ENCODE measurements around the gene FAM120B. TPM values are rescaled to one million over a fixed set of nuclear protein-coding genes. Genes with fewer than 3 reads are reported as not detected.

Gene FAM120B
- total RNA-seq, 1 experiment from 2014 or later: 15.2 TPM

DNA sequence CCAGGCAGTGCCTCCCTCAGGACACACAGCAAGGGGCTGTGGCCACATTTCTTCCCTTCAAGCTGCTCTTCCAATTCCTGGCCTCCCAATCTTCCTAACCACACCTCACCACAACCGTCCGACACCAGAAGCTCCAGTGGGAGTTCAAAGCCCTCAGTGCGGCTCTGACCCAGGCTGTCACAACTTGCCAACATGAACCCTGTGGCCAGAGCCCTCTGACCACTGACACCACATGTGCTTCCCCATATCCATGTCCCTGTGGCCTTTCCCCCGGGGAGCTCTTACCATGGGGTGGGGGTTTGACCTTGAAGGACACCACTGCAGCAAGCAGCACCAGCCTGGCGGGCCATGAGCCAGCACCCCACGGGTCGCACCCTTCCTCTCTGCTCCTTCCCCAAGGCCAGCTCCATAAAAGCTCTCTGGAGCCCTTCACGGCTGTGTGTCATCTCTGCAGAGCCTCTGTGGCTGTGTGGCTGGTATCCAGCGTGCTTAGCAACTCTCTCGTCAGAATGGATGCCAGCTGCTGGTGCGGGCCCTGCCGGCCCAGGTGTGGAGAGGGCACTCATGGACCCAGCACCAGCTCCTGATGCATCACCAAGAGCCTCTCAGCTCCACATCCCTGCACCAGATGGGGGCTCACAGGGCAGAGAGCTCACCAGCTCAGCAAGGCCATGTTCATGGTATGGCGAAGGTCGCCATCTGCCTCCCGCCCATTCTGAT lies 140.4 kb downstream of the FAM120B start:
- TF ChIP-seq ZNF138 (CRISPR knock-in tag; conservative IDR thresholded peaks at IDR 0.05) (no peak), PRRX2 (CRISPR knock-in tag; IDR thresholded peaks at IDR 0.05) (no peak), TEAD1 (CRISPR knock-in tag; IDR thresholded peaks at IDR 0.05) (no peak), SP1 (CRISPR knock-in tag; conservative IDR thresholded peaks at IDR 0.05) (no peak), SMAD4 (CRISPR knock-in tag; IDR thresholded peaks at IDR 0.05) (no peak), ZNF232 (CRISPR knock-in tag; IDR thresholded peaks at IDR 0.05) (no peak), FOXJ3 (CRISPR knock-in tag; IDR thresholded peaks at IDR 0.05; ENCODE audit: borderline replicate concordance) (no peak), CREB1 (CRISPR knock-in tag; IDR thresholded peaks at IDR 0.05) (no peak)
- TF ChIP-seq, protein P1, sequence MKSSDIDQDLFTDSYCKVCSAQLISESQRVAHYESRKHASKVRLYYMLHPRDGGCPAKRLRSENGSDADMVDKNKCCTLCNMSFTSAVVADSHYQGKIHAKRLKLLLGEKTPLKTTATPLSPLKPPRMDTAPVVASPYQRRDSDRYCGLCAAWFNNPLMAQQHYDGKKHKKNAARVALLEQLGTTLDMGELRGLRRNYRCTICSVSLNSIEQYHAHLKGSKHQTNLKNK (CRISPR knock-in tag; IDR thresholded peaks at IDR 0.05): no peak
- TF ChIP-seq, protein P2, sequence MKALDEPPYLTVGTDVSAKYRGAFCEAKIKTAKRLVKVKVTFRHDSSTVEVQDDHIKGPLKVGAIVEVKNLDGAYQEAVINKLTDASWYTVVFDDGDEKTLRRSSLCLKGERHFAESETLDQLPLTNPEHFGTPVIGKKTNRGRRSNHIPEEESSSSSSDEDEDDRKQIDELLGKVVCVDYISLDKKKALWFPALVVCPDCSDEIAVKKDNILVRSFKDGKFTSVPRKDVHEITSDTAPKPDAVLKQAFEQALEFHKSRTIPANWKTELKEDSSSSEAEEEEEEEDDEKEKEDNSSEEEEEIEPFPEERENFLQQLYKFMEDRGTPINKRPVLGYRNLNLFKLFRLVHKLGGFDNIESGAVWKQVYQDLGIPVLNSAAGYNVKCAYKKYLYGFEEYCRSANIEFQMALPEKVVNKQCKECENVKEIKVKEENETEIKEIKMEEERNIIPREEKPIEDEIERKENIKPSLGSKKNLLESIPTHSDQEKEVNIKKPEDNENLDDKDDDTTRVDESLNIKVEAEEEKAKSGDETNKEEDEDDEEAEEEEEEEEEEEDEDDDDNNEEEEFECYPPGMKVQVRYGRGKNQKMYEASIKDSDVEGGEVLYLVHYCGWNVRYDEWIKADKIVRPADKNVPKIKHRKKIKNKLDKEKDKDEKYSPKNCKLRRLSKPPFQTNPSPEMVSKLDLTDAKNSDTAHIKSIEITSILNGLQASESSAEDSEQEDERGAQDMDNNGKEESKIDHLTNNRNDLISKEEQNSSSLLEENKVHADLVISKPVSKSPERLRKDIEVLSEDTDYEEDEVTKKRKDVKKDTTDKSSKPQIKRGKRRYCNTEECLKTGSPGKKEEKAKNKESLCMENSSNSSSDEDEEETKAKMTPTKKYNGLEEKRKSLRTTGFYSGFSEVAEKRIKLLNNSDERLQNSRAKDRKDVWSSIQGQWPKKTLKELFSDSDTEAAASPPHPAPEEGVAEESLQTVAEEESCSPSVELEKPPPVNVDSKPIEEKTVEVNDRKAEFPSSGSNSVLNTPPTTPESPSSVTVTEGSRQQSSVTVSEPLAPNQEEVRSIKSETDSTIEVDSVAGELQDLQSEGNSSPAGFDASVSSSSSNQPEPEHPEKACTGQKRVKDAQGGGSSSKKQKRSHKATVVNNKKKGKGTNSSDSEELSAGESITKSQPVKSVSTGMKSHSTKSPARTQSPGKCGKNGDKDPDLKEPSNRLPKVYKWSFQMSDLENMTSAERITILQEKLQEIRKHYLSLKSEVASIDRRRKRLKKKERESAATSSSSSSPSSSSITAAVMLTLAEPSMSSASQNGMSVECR (CRISPR knock-in tag; IDR thresholded peaks at IDR 0.05; ENCODE audit: borderline replicate concordance): no peak
- TF ChIP-seq, protein P3, sequence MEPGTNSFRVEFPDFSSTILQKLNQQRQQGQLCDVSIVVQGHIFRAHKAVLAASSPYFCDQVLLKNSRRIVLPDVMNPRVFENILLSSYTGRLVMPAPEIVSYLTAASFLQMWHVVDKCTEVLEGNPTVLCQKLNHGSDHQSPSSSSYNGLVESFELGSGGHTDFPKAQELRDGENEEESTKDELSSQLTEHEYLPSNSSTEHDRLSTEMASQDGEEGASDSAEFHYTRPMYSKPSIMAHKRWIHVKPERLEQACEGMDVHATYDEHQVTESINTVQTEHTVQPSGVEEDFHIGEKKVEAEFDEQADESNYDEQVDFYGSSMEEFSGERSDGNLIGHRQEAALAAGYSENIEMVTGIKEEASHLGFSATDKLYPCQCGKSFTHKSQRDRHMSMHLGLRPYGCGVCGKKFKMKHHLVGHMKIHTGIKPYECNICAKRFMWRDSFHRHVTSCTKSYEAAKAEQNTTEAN (CRISPR knock-in tag; IDR thresholded peaks at IDR 0.05): no peak
- TF ChIP-seq, protein P4, sequence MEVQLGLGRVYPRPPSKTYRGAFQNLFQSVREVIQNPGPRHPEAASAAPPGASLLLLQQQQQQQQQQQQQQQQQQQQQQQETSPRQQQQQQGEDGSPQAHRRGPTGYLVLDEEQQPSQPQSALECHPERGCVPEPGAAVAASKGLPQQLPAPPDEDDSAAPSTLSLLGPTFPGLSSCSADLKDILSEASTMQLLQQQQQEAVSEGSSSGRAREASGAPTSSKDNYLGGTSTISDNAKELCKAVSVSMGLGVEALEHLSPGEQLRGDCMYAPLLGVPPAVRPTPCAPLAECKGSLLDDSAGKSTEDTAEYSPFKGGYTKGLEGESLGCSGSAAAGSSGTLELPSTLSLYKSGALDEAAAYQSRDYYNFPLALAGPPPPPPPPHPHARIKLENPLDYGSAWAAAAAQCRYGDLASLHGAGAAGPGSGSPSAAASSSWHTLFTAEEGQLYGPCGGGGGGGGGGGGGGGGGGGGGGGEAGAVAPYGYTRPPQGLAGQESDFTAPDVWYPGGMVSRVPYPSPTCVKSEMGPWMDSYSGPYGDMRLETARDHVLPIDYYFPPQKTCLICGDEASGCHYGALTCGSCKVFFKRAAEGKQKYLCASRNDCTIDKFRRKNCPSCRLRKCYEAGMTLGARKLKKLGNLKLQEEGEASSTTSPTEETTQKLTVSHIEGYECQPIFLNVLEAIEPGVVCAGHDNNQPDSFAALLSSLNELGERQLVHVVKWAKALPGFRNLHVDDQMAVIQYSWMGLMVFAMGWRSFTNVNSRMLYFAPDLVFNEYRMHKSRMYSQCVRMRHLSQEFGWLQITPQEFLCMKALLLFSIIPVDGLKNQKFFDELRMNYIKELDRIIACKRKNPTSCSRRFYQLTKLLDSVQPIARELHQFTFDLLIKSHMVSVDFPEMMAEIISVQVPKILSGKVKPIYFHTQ (CRISPR knock-in tag; IDR thresholded peaks at IDR 0.05): no peak
- POLR2A ChIA-PET: interaction anchor here (0.6 kb wide), 1 partner anchor 689 kb away, joined by 5 read pairs; no protein-coding TSS in a partner anchor
- DNase-seq (ENCODE audit: low spot score) (no peak), ATAC-seq (no peak)
- Mint-ChIP-seq H3K27ac (peak overlapping the region; percentile 19; the same call in 1 of the 2 replicates), H3K36me3 (no peaks in the 10 kb centered on the region), H3K4me3 (no peak overlapping the region), H3K27me3 (ENCODE audit: low read depth) (no peaks in the 10 kb centered on the region), H3K9me3 (no peaks in the 10 kb centered on the region), H3K4me1 (no peaks in the 10 kb centered on the region)
- CTCF ChIA-PET: no interaction called here

DNA sequence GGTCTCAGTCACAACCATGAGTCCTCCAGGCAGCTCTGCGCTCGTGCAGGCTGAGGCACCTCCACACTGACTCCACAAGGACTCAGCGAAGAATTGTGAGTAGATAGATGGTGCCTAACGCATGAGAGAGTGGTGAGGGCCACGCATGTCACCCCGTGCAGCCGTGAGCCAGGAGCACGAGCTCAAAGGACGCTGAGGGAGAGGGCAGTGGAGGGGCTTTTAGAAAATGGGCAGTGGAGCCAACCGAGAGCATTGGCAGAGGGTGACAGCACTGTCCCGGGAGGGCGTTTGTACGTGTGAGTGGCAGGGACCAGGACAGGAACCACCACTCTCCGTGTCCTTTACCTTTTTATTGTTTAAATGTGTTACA lies 141.0 kb downstream of the FAM120B start:
- POLR2A ChIA-PET: interaction anchor here (0.6 kb wide), 1 partner anchor 689 kb away, joined by 5 read pairs; no protein-coding TSS in a partner anchor
- no peaks in the 10 kb centered on the region for H3K9me3 Mint-ChIP-seq
- TF ChIP-seq, protein P5, sequence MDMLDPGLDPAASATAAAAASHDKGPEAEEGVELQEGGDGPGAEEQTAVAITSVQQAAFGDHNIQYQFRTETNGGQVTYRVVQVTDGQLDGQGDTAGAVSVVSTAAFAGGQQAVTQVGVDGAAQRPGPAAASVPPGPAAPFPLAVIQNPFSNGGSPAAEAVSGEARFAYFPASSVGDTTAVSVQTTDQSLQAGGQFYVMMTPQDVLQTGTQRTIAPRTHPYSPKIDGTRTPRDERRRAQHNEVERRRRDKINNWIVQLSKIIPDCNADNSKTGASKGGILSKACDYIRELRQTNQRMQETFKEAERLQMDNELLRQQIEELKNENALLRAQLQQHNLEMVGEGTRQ (CRISPR knock-in tag; IDR thresholded peaks at IDR 0.05): no peak
- TF ChIP-seq FOXJ3 (CRISPR knock-in tag; IDR thresholded peaks at IDR 0.05; ENCODE audit: borderline replicate concordance) (no peak), ATF1 (CRISPR knock-in tag; IDR thresholded peaks at IDR 0.05) (no peak), SP1 (CRISPR knock-in tag; conservative IDR thresholded peaks at IDR 0.05) (no peak), TEAD1 (CRISPR knock-in tag; IDR thresholded peaks at IDR 0.05) (no peak), JAZF1 (CRISPR knock-in tag; IDR thresholded peaks at IDR 0.05) (no peak), OVOL2 (CRISPR knock-in tag; IDR thresholded peaks at IDR 0.05; ENCODE audit: borderline replicate concordance) (no peak), TEAD4 (CRISPR knock-in tag; IDR thresholded peaks at IDR 0.05) (no peak)
- TF ChIP-seq, protein P6, sequence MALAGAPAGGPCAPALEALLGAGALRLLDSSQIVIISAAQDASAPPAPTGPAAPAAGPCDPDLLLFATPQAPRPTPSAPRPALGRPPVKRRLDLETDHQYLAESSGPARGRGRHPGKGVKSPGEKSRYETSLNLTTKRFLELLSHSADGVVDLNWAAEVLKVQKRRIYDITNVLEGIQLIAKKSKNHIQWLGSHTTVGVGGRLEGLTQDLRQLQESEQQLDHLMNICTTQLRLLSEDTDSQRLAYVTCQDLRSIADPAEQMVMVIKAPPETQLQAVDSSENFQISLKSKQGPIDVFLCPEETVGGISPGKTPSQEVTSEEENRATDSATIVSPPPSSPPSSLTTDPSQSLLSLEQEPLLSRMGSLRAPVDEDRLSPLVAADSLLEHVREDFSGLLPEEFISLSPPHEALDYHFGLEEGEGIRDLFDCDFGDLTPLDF (CRISPR knock-in tag; IDR thresholded peaks at IDR 0.05): no peak
- TF ChIP-seq, protein P7, sequence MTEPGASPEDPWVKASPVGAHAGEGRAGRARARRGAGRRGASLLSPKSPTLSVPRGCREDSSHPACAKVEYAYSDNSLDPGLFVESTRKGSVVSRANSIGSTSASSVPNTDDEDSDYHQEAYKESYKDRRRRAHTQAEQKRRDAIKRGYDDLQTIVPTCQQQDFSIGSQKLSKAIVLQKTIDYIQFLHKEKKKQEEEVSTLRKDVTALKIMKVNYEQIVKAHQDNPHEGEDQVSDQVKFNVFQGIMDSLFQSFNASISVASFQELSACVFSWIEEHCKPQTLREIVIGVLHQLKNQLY (CRISPR knock-in tag; IDR thresholded peaks at IDR 0.05): no peak
- TF ChIP-seq, protein P8, sequence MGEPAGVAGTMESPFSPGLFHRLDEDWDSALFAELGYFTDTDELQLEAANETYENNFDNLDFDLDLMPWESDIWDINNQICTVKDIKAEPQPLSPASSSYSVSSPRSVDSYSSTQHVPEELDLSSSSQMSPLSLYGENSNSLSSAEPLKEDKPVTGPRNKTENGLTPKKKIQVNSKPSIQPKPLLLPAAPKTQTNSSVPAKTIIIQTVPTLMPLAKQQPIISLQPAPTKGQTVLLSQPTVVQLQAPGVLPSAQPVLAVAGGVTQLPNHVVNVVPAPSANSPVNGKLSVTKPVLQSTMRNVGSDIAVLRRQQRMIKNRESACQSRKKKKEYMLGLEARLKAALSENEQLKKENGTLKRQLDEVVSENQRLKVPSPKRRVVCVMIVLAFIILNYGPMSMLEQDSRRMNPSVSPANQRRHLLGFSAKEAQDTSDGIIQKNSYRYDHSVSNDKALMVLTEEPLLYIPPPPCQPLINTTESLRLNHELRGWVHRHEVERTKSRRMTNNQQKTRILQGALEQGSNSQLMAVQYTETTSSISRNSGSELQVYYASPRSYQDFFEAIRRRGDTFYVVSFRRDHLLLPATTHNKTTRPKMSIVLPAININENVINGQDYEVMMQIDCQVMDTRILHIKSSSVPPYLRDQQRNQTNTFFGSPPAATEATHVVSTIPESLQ (CRISPR knock-in tag; IDR thresholded peaks at IDR 0.05): no peak

More for the DNA sequence above, 141.0 kb downstream of the FAM120B start:
- CTCF ChIA-PET: no interaction called here
- H3K27me3 Mint-ChIP-seq (ENCODE audit: low read depth): no peaks in the 10 kb centered on the region
- DNase-seq (ENCODE audit: low spot score): no peak
- no peak for ATAC-seq
- no peak overlapping the region for H3K4me3 Mint-ChIP-seq
- H3K27ac Mint-ChIP-seq: no peak overlapping the region
- no peaks in the 10 kb centered on the region for H3K4me1 Mint-ChIP-seq
- H3K36me3 Mint-ChIP-seq: no peaks in the 10 kb centered on the region

Measured in WTC11 (cell line).